K562 (cell line): ENCODE results near the gene RPS8. TPM values are rescaled to one million over a fixed set of nuclear protein-coding genes. Genes with fewer than 3 reads are reported as not detected.
A peak's percentile ranks its signal among the peaks of the same experiment; 100 is the strongest.

ENCODE experiments used
- ARHGAP35 ChIP-seq: fragments of 450-650 bp; IDR thresholded peaks from 2 replicates; pipeline ENCODE4 v1.6.1; 2018; ENCODE audit not compliant: partially characterized antibody
- CEBPB ChIP-seq: fragments of 450-650 bp; IDR thresholded peaks from 2 replicates; pipeline ENCODE4 v1.6.1; 2016; ENCODE audit warnings: missing genetic modification characterization, missing compliant biosample characterization
- CHD2 ChIP-seq: IDR thresholded peaks from 2 replicates; pipeline ENCODE4 v1.6.1; 2011; ENCODE audit warnings: low read depth, low read length
- ETV1 ChIP-seq: fragments of 450-650 bp; conservative IDR thresholded peaks from 2 replicates; pipeline ENCODE4 v1.6.1; 2016; ENCODE audit warnings: missing genetic modification characterization, control low read depth, low read depth, missing compliant biosample characterization
- GABPB2 ChIP-seq: fragments of 250-450 bp; sonication (Bioruptor Pico); conservative IDR thresholded peaks from 2 replicates; pipeline ENCODE4 v1.5.1; 2021; ENCODE audit warnings: mild to moderate bottlenecking
- KLF6 ChIP-seq: fragments of 250-450 bp; sonication (Bioruptor Pico); IDR thresholded peaks from 2 replicates; pipeline ENCODE4 v1.4.0; 2020; ENCODE audit warnings: mild to moderate bottlenecking, moderate library complexity, borderline replicate concordance
- MXI1 ChIP-seq: IDR thresholded peaks from 2 replicates; pipeline ENCODE4 v1.6.1; 2011; ENCODE audit warnings: low read depth, mild to moderate bottlenecking, improper control_type of control experiment, low read length
- MYNN ChIP-seq, 2 experiments: sonication (generic); formaldehyde crosslinking in 1 of 2; IDR thresholded peaks; 2 replicates each; pipeline versions ENCODE4 v1.5.0 to v1.6.1; 2016 to 2020; ENCODE audit warnings: antibody characterized with exemption in 1 of 2, missing genetic modification reagents in 1 of 2
- PCBP1 ChIP-seq: fragments of 200-400 bp; formaldehyde crosslinking; IDR thresholded peaks from 2 replicates; pipeline ENCODE4 v1.6.1; 2018; ENCODE audit warnings: mild to moderate bottlenecking, low read depth, low read length; ENCODE audit not compliant: poor library complexity, severe bottlenecking
- RB1 ChIP-seq: fragments of 450-650 bp; IDR thresholded peaks from 2 replicates; pipeline ENCODE4 v1.6.1; 2017; ENCODE audit warnings: low read depth, mild to moderate bottlenecking
- SMARCE1 ChIP-seq: fragments of 450-650 bp; IDR thresholded peaks from 2 replicates; pipeline ENCODE4 v1.7.1; 2016; ENCODE audit warnings: mild to moderate bottlenecking
- TFAP4 ChIP-seq: sonication (generic); formaldehyde crosslinking; IDR thresholded peaks from 2 replicates; pipeline ENCODE4 v1.8.0; 2022; ENCODE audit warnings: missing genetic modification reagents, mild to moderate bottlenecking, moderate library complexity, borderline replicate concordance
- THAP12 ChIP-seq: fragments of 250-450 bp; sonication (Bioruptor Pico); IDR thresholded peaks from 2 replicates; pipeline ENCODE4 v1.9.0; 2021; ENCODE audit warnings: mild to moderate bottlenecking, inconsistent platforms
- polyA plus RNA-seq, 8 experiments: library from polyadenylated mRNA; depleted of rRNA in 4 of 8; stranded (reverse) in 5 of 8; unstranded in 3 of 8; fragments of >200 nt; fragmentation: Nextera tagmentation in 2 of 8; fragmentation: Illumina TruSeq in 1 of 8; extraction: Ambion mirVana in 2 of 8; extraction: Trizol in 1 of 8; gene quantifications; 2 replicates each; pipeline versions ENCODE4 v1.2.1 to v1.2.3, GENCODE V29; 2011 to 2014; ENCODE audit warnings: inconsistent platforms in 1 of 8, missing spikeins in 1 of 8
- total RNA-seq, 7 experiments: library from RNA; depleted of rRNA in 6 of 7; stranded (reverse); fragments of >200 nt in 6 of 7; fragmentation: Illumina TruSeq in 2 of 7; extraction: Trizol in 2 of 7; gene quantifications; 2 replicates each; pipeline versions ENCODE4 v1.2.1 to v1.2.3, GENCODE V29; 2011 to 2021; ENCODE audit warnings: low replicate concordance in 1 of 7
- TF ChIP-seq, protein P1 (sequence below), 3 experiments: fragments of 200-800 bp in 1 of 3; sonication (Bioruptor generic) in 1 of 3; sonication (generic) in 1 of 3; formaldehyde crosslinking in 1 of 3; IDR thresholded peaks; 2 replicates each; pipeline versions ENCODE4 v1.6.1 to v1.8.0; 2016 to 2022; ENCODE audit warnings: mild to moderate bottlenecking in 2 of 3, missing compliant biosample characterization in 2 of 3, missing genetic modification characterization in 2 of 3, missing genetic modification reagents in 1 of 3
- TF ChIP-seq, protein P2 (sequence below): fragments of 150-350 bp; conservative IDR thresholded peaks from 2 replicates; pipeline ENCODE4 v1.6.1; 2014; ENCODE audit warnings: low read length
- TF ChIP-seq, protein P3 (sequence below): fragments of 250-450 bp; sonication (Bioruptor Pico); IDR thresholded peaks from 2 replicates; pipeline ENCODE4 v1.9.0; 2021; ENCODE audit warnings: mild to moderate bottlenecking

RPS8 gene
- total and polyA plus RNA-seq, 9 of the 15 experiments (the other 6 are each of a cell fraction or from before 2014, with no cell fraction given), result 2,431 to 4,168 (median 3,109) TPM

GRCh38 chr1:44808938-44809917 is 33.9 kb downstream of the RPS8 start (continued):
- TF ChIP-seq, protein P1, sequence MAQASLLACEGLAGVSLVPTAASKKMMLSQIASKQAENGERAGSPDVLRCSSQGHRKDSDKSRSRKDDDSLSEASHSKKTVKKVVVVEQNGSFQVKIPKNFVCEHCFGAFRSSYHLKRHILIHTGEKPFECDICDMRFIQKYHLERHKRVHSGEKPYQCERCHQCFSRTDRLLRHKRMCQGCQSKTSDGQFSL (CRISPR knock-in tag; IDR thresholded peaks at IDR 0.05), result peak; percentile 67; the same call in 1 of the 2 replicates
- TF ChIP-seq, protein P1 (tag; IDR thresholded peaks at IDR 0.05), result 0 out of 4 replicates have a peak, but pooled peaks of 1 of the 2 experiments have one; percentile 12
- TF ChIP-seq SMARCE1 (no peak), THAP12 (CRISPR knock-in tag) (no peak), CEBPB (tag) (no peak), ARHGAP35 (no peak), GABPB2 (no peak), TFAP4 (peak; percentile 69; the same call in 1 of the 2 replicates), MYNN (IDR thresholded peaks at IDR 0.05) (no peak), MYNN (CRISPR knock-in tag; IDR thresholded peaks at IDR 0.05) (no peak), ETV1 (tag) (no peak), MXI1 (no peak), RB1 (no peak), KLF6 (CRISPR knock-in tag) (no peak), CHD2 (no peak), PCBP1 (no peak)
- TF ChIP-seq, protein P2, sequence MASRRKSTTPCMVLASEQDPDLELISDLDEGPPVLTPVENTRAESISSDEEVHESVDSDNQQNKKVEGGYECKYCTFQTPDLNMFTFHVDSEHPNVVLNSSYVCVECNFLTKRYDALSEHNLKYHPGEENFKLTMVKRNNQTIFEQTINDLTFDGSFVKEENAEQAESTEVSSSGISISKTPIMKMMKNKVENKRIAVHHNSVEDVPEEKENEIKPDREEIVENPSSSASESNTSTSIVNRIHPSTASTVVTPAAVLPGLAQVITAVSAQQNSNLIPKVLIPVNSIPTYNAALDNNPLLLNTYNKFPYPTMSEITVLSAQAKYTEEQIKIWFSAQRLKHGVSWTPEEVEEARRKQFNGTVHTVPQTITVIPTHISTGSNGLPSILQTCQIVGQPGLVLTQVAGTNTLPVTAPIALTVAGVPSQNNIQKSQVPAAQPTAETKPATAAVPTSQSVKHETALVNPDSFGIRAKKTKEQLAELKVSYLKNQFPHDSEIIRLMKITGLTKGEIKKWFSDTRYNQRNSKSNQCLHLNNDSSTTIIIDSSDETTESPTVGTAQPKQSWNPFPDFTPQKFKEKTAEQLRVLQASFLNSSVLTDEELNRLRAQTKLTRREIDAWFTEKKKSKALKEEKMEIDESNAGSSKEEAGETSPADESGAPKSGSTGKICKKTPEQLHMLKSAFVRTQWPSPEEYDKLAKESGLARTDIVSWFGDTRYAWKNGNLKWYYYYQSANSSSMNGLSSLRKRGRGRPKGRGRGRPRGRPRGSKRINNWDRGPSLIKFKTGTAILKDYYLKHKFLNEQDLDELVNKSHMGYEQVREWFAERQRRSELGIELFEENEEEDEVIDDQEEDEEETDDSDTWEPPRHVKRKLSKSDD, result 0 out of 2 replicates have a peak, but pooled peaks have one; percentile 14
- TF ChIP-seq, protein P3, sequence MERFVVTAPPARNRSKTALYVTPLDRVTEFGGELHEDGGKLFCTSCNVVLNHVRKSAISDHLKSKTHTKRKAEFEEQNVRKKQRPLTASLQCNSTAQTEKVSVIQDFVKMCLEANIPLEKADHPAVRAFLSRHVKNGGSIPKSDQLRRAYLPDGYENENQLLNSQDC (CRISPR knock-in tag), result no peak
